GM10266 (cell line): Measurements from ENCODE around the gene TMEM38A.
"Not testable (repeated sequence)": the region's sequence is repeated elsewhere in the genome, so short reads cannot be mapped to it uniquely, and the experiment has no call there.

Experiments
- DNase-seq: peaks from one replicate; pipeline ENCODE4 v3.0.0; 2012; ENCODE audit errors: extremely low spot score
- TF ChIP-seq, protein P1 (sequence below): IDR thresholded peaks from 2 replicates; pipeline ENCODE4 v1.5.1; 2012; ENCODE audit warnings: mild to moderate bottlenecking, low read depth; ENCODE audit not compliant: control insufficient read depth, insufficient read depth; ENCODE audit errors: missing control alignments

The TMEM38A gene

DNA sequence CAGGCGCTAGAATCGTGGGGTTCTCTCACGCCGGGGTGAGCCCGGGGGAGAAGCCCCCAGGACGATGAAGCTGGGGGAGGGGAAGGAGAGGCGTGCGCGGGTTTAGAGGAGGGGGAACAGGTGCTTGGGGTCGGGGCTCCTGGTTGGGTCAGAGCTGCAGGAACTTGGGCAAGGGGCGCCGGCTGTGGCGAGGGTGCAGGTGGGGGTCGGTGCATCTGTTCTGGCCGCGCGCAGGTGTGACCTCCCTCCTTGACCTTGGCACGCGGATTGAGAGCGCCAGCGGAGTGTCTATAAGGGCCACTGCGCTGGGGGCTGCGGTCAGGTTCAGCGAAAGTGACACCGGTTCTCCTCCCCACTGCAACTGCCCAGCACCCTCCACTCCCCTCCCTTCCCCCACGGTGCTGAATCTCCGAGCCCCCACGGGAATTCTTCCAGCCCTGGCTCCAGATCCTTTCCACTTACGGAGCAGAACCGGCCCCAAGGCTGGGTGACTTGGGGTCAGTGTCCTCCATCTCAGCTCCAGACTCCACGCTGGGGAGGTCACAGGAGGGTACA, 618 bp downstream of the TMEM38A start:
- TF ChIP-seq, protein P1, sequence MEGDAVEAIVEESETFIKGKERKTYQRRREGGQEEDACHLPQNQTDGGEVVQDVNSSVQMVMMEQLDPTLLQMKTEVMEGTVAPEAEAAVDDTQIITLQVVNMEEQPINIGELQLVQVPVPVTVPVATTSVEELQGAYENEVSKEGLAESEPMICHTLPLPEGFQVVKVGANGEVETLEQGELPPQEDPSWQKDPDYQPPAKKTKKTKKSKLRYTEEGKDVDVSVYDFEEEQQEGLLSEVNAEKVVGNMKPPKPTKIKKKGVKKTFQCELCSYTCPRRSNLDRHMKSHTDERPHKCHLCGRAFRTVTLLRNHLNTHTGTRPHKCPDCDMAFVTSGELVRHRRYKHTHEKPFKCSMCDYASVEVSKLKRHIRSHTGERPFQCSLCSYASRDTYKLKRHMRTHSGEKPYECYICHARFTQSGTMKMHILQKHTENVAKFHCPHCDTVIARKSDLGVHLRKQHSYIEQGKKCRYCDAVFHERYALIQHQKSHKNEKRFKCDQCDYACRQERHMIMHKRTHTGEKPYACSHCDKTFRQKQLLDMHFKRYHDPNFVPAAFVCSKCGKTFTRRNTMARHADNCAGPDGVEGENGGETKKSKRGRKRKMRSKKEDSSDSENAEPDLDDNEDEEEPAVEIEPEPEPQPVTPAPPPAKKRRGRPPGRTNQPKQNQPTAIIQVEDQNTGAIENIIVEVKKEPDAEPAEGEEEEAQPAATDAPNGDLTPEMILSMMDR: no peak

DNA sequence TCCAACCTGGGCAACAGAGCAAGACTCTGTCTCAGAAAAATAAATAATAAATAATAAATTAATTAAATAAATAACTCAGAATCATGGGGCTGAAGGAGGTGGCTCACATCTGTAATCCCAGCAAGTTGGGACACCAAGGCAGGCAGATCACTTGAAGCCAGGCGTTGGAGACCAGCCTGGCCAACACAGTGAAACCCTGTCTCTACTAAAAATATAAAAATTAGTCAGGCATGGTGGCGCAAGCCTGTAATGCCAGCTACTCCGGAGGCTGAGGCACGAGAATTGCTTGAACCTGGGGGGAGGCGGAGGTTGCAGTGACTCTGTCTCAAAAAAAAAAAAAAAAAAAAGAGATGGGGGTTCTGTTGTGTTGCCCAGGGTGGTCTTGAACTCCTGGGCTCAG, 7.2 kb downstream of the TMEM38A start:
- no peak for DNase-seq

More for the DNA sequence above, 618 bp downstream of the TMEM38A start:
- peak; percentile 48 for DNase-seq

DNA sequence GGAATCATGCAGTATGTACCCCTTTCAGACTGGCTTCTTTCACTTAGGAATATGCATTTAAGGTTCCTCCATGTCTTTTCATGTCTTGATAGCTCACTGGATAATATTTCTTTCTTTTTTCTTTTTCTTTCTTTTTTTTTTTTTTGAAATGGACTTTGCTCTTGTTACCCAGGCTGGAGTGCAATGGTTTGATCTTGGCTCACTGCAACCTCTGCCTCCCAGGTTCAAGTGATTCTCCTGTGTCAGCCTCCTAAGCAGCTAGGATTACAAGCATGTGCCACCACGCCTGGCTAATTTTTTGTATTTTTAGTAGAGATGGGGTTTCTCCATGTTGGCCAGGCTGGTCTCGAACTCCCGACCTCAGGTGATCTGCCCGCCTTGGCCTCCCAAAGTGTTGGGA, 7.8 kb downstream of the TMEM38A start:
- DNase-seq: not testable (repeated sequence)

More for the DNA sequence above, 7.2 kb downstream of the TMEM38A start:
- TF ChIP-seq, protein P1: no peak

DNA sequence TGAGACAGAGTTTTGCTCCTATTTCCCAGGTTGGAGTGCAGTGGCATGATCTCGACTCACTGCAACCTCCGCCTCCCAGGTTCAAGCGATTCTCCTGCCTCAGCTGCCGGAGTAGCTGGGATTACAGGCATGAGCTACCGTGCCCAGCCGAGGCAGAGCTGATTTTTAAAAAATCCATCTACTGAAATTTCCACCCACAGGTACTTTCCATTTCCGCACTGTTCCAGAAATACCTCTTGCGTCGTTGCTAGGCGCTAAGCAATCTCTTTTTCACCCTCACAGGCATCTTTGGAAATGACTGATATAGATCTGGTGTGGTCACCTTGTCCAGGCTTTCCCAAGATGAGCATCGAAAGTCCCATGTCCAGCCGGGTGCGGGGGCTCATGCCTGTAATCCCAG, 9.4 kb downstream of the TMEM38A start:
- no peak for DNase-seq
- TF ChIP-seq, protein P1: no peak

DNA sequence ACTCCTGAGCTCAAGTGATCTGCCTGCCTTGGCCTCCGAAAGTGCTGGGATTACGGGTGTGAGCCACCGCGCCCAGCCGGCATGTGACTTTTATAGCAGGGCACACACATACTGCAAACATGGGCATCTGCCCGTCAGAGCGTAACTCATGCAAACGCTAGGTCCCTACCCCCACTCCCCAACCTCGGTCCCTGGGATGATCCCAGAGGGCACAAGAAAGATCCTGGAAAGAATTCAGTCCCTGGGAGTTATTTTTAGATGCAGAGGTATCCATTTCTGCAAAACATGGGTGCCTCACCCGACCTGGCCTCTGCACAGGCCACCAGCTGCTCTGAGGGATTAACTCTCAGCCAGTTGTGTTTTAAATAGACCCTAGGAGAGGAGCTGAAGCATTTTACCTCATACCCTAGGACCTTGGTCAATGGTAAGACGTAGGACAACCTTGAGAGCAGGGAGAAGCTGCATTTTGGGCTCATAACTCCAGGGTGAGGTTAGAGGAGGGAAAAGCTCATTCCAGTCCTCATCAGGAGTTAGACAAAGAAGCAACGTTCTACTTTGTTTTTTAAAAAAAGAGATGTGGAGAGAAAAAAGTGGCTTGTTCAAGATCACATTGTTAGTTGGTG, 10.8 kb downstream of the TMEM38A start:
- TF ChIP-seq, protein P1: no peak
- no peak for DNase-seq

DNA sequence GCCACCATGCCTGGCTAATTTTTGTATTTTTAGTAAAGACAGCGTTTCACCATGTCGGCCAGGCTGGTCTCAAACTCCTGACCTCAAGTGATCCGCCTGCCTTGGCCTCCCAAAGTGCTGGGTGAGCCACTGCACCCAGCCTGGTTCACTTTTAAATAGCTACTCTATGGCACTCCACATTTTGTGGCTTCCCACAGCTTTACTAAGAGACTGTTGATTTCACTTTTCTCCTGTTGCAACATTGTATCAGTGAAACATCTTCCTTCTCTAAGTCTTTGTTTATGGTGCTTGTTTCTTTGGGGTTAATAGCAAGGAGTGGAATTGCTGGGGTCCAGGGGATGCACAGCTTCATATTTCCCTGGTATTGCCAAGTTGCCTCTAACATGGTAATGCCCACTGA, 12.3 kb downstream of the TMEM38A start:
- DNase-seq: no peak
- TF ChIP-seq, protein P1: no peak

DNA sequence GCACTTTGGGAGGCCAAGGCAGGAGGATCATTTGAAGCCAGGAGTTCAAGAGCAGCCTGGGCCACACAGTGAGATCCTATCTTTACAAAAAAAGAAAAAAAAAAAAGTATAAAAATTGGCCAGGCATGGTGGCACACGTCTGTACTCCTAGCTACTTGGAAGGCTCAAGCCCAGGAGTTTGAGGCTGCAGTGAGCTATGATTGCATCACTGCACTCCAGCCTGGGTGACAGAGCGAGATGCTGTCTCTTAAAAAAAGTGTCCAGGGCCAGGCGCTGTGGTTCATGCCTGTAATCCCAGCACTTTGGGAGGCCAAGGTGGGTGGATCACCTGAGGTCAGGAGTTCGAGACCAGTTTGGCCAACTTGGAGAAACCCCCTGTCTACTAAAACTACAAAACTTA, 12.9 kb downstream of the TMEM38A start:
- DNase-seq: not testable (repeated sequence)

DNA sequence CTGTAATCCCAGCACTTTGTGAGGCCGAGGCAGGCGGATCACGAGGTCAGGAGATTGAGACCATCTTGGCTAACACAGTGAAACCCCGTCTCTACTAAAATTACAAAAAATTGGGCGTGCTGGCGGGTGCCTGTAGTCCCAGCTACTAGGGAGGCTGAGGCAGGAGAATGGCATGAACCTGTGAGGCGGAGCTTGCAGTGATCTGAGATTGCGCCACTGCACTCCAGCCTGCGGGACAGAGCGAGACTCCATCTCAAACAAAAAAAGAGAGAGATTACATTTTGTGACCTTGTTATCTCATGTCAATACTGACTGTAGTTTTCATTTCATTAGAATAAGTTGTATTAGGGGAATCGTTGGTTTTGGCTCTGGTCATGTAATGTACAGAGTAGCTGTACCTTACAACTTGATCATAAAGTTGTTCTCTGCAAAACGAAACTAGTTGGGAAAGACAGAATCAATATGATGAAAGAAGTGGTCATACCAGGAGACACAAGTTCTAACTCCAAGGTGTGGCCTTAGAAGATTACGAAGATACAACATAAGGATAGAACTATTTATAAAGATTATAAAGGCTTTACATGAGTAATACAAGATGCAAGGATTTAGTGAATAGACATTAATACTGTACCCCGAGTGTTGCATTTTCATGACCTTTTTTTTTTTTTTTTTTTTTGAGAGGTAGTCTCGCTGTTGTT, 15.3 kb downstream of the TMEM38A start:
- DNase-seq: no peak
- TF ChIP-seq, protein P1: no peak
